Measurements from ENCODE around the gene MRRF. TPM values are rescaled to one million over a fixed set of nuclear protein-coding genes. Genes with fewer than 3 reads are reported as not detected.

MRRF gene
- total RNA-seq, 2 donors from 2014 or later: 21.1 to 35.4 TPM

- Histone ChIP-seq H3K27me3 (replicated peaks; ENCODE audit: insufficient read depth) (no peaks in the 10 kb centered on the region), H3K27ac (peak overlapping the region; percentile 80 to 93), H3K36me3 (no peaks in the 10 kb centered on the region), H3K4me1 (replicated peaks) (peaks cover 7% of the 10 kb centered on the region), H3K9me3 (no peaks in the 10 kb centered on the region), H3K4me3 (peak overlapping the region; percentile 58 to 77)
- DNase-seq (ENCODE audit: low spot score): no peak
- 15% methylated on average over 13 of the region's 13 CpGs for WGBS
- intact Hi-C loops (cut with DNase I): no loop called here
- no peak for TF ChIP-seq POLR2A (IDR thresholded peaks at IDR 0.05)
- no peak for TF ChIP-seq POLR2AphosphoS5 (IDR thresholded peaks at IDR 0.05)
- TF ChIP-seq CTCF (IDR thresholded peaks at IDR 0.05): no peak
These were observed 858 bp upstream of the MRRF start for GRCh38 chr9:122263699-122264349.

GRCh38 chr9:122265149-122265915, 650 bp downstream of the MRRF start:
- WGBS: 6% methylated on average over 17 of the region's 17 CpGs

GRCh38 chr9:122268041-122268814, 3.5 kb downstream of the MRRF start:
- Histone ChIP-seq H3K36me3 (no peaks in the 10 kb centered on the region), H3K27ac (no peak overlapping the region), H3K9me3 (no peaks in the 10 kb centered on the region), H3K4me1 (replicated peaks) (peaks cover 3% of the 10 kb centered on the region), H3K27me3 (replicated peaks; ENCODE audit: insufficient read depth) (no peaks in the 10 kb centered on the region), H3K4me3 (no peak overlapping the region)
- TF ChIP-seq POLR2AphosphoS5 (IDR thresholded peaks at IDR 0.05): no peak
- TF ChIP-seq CTCF (IDR thresholded peaks at IDR 0.05): no peak
- no peak for TF ChIP-seq POLR2A (IDR thresholded peaks at IDR 0.05)
- intact Hi-C loops (cut with DNase I): no loop called here
- DNase-seq (ENCODE audit: low spot score): no peak
- WGBS: 85% methylated on average over 6 of the region's 6 CpGs

More at GRCh38 chr9:122265149-122265915, 650 bp downstream of the MRRF start:
- H3K9me3 ChIP-seq: no peaks in the 10 kb centered on the region
- H3K4me3 ChIP-seq: peak overlapping the region; percentile 58 to 77
- DNase-seq (ENCODE audit: low spot score): no peak
- H3K36me3 ChIP-seq: no peaks in the 10 kb centered on the region
- no peaks in the 10 kb centered on the region for H3K27me3 ChIP-seq (replicated peaks; ENCODE audit: insufficient read depth)
- TF ChIP-seq POLR2AphosphoS5 (IDR thresholded peaks at IDR 0.05) (no peak), CTCF (IDR thresholded peaks at IDR 0.05) (peak in 1 of 4 experiments; percentile 38), POLR2A (IDR thresholded peaks at IDR 0.05) (no peak)
- H3K4me1 ChIP-seq (replicated peaks): peaks cover 7% of the 10 kb centered on the region
- intact Hi-C loops (cut with DNase I): no loop called here
- H3K27ac ChIP-seq: peak overlapping the region; percentile 80 to 93

GRCh38 chr9:122274055-122274454, 9.4 kb downstream of the MRRF start:
- TF ChIP-seq POLR2A (IDR thresholded peaks at IDR 0.05) (no peak), POLR2AphosphoS5 (IDR thresholded peaks at IDR 0.05) (no peak), CTCF (IDR thresholded peaks at IDR 0.05) (no peak)

More at GRCh38 chr9:122274055-122274454, 9.4 kb downstream of the MRRF start:
- no peaks in the 10 kb centered on the region for H3K36me3 ChIP-seq
- no peak overlapping the region for H3K27ac ChIP-seq
- no peak for DNase-seq (ENCODE audit: low spot score)
- H3K4me1 ChIP-seq (replicated peaks): no peaks in the 10 kb centered on the region
- H3K27me3 ChIP-seq (replicated peaks; ENCODE audit: insufficient read depth): no peaks in the 10 kb centered on the region
- H3K9me3 ChIP-seq: no peaks in the 10 kb centered on the region
- WGBS: 96% methylated on average over 2 of the region's 2 CpGs
- intact Hi-C loops (cut with DNase I): no loop called here
- H3K4me3 ChIP-seq: no peak overlapping the region

All from prostate gland (tissue), 2 donors.